H9 (cell line): ENCODE measurements around the gene EPHA2. TPM values are rescaled to one million over a fixed set of nuclear protein-coding genes. Genes with fewer than 3 reads are reported as not detected.
A peak's percentile ranks its signal among the peaks of the same experiment; 100 is the strongest.

Experiments used
- DNase-seq: peaks from one replicate; pipeline ENCODE4 v3.0.0-alpha.2; 2017
- H2AFZ ChIP-seq: one replicate; pipeline ENCODE4 v1.6.1; 2013; ENCODE audit warnings: mild to moderate bottlenecking, low read length, control low read depth, moderate library complexity
- H2AK5ac ChIP-seq: 2 replicates; pipeline ENCODE4 v1.6.1; 2013; ENCODE audit warnings: low read length, control low read depth, mixed read lengths; ENCODE audit not compliant: insufficient read length
- H2BK120ac ChIP-seq: one replicate; pipeline ENCODE4 v1.6.1; 2013; ENCODE audit warnings: low read depth, mild to moderate bottlenecking, low read length, control low read depth, inconsistent platforms; ENCODE audit not compliant: poor library complexity, severe bottlenecking
- H2BK12ac ChIP-seq: 2 replicates; pipeline ENCODE4 v1.6.1; 2013; ENCODE audit warnings: low read length, control low read depth, mixed read lengths, low read depth; ENCODE audit not compliant: insufficient read length
- H2BK15ac ChIP-seq: 2 replicates; pipeline ENCODE4 v1.6.1; 2013; ENCODE audit warnings: low read depth, low read length, control low read depth
- H2BK20ac ChIP-seq: one replicate; pipeline ENCODE4 v1.6.1; 2013; ENCODE audit warnings: low read depth, mild to moderate bottlenecking, low read length, control low read depth, inconsistent platforms; ENCODE audit not compliant: poor library complexity, severe bottlenecking
- H2BK5ac ChIP-seq: 2 replicates; pipeline ENCODE4 v1.6.1; 2013; ENCODE audit warnings: low read length, control low read depth, mixed read lengths; ENCODE audit not compliant: insufficient read length
- H3K14ac ChIP-seq: 2 replicates; pipeline ENCODE4 v1.6.1; 2013; ENCODE audit warnings: low read length, control low read depth; ENCODE audit not compliant: insufficient read depth
- H3K18ac ChIP-seq: 2 replicates; pipeline ENCODE4 v1.6.1; 2013; ENCODE audit warnings: low read depth, mild to moderate bottlenecking, mixed read lengths, low read length, control low read depth; ENCODE audit not compliant: insufficient read length
- H3K23ac ChIP-seq: 2 replicates; pipeline ENCODE4 v1.6.1; 2013; ENCODE audit warnings: low read length, control low read depth, mixed read lengths, low read depth; ENCODE audit not compliant: insufficient read length
- H3K23me2 ChIP-seq: 2 replicates; pipeline ENCODE4 v1.6.1; 2013; ENCODE audit warnings: low read depth, mild to moderate bottlenecking, mixed read lengths, low read length, control low read depth; ENCODE audit not compliant: insufficient read length, poor library complexity, severe bottlenecking
- H3K27ac ChIP-seq: 2 replicates; pipeline ENCODE4 v1.5.1; 2013; ENCODE audit warnings: low read length, control low read depth, mixed read lengths, low read depth; ENCODE audit not compliant: insufficient read length
- H3K27me3 ChIP-seq: 2 replicates; pipeline ENCODE4 v1.6.1; 2013; ENCODE audit warnings: low read length, control low read depth, inconsistent platforms; ENCODE audit not compliant: insufficient read depth
- H3K4ac ChIP-seq: 2 replicates; pipeline ENCODE4 v1.6.1; 2013; ENCODE audit warnings: low read depth, mild to moderate bottlenecking, control low read depth, inconsistent platforms, low read length, moderate library complexity
- H3K4me1 ChIP-seq: 2 replicates; pipeline ENCODE4 v1.6.1; 2013; ENCODE audit warnings: low read length, control low read depth, inconsistent platforms; ENCODE audit not compliant: insufficient read depth
- H3K4me2 ChIP-seq: 2 replicates; pipeline ENCODE4 v1.6.1; 2013; ENCODE audit warnings: low read length, control low read depth, mixed read lengths; ENCODE audit not compliant: insufficient read length, insufficient read depth
- H3K56ac ChIP-seq: 2 replicates; pipeline ENCODE4 v1.6.1; 2013; ENCODE audit warnings: low read depth, mild to moderate bottlenecking, mixed read lengths, low read length, control low read depth; ENCODE audit not compliant: insufficient read length
- H3K79me1 ChIP-seq: 2 replicates; pipeline ENCODE4 v1.6.1; 2013; ENCODE audit warnings: low read depth, mild to moderate bottlenecking, moderate library complexity, low read length, control low read depth, inconsistent platforms; ENCODE audit not compliant: insufficient read depth, poor library complexity, severe bottlenecking
- H3K79me2 ChIP-seq: 2 replicates; pipeline ENCODE4 v1.6.1; 2013; ENCODE audit warnings: low read length, control low read depth, inconsistent platforms; ENCODE audit not compliant: insufficient read depth
- H3K9ac ChIP-seq: 2 replicates; pipeline ENCODE4 v1.6.1; 2013; ENCODE audit warnings: low read length, control low read depth, mixed read lengths; ENCODE audit not compliant: insufficient read length; ENCODE audit errors: extremely low read depth
- H3K9me3 ChIP-seq: one replicate; pipeline ENCODE4 v1.6.1; 2013; ENCODE audit warnings: low read depth, low read length, inconsistent platforms; ENCODE audit not compliant: control insufficient read depth
- H3T11ph ChIP-seq: one replicate; pipeline ENCODE4 v1.6.1; 2013; ENCODE audit warnings: mild to moderate bottlenecking, low read length, control low read depth, inconsistent platforms
- H4K20me1 ChIP-seq: one replicate; pipeline ENCODE4 v1.6.1; 2013; ENCODE audit not compliant: control insufficient read depth, insufficient read length, insufficient read depth
- H4K5ac ChIP-seq: 2 replicates; pipeline ENCODE4 v1.6.1; 2013; ENCODE audit warnings: low read depth, mild to moderate bottlenecking, mixed read lengths, low read length, control low read depth; ENCODE audit not compliant: insufficient read length
- H4K8ac ChIP-seq: replicated peaks from 2 replicates; pipeline ENCODE4 v1.6.1; 2013; ENCODE audit warnings: low read length, control low read depth, mixed read lengths, low read depth; ENCODE audit not compliant: insufficient read length
- H4K91ac ChIP-seq: 2 replicates; pipeline ENCODE4 v1.6.1; 2013; ENCODE audit warnings: low read depth, mild to moderate bottlenecking, moderate library complexity, mixed read lengths, low read length, control low read depth; ENCODE audit not compliant: insufficient read length
- H3K27ac Mint-ChIP-seq, 3 experiments: 2 replicates in 2 of 3; 3 replicates in 1 of 3; pipeline ENCODE4 v1.8.0; 2020 to 2021; ENCODE audit warnings: mixed read lengths in 3 of 3, mild to moderate bottlenecking in 1 of 3, moderate library complexity in 1 of 3
- H3K27me3 Mint-ChIP-seq: 2 replicates; pipeline ENCODE4 v1.8.0; 2021; ENCODE audit warnings: low read depth, mild to moderate bottlenecking, moderate library complexity, mixed read lengths
- H3K36me3 Mint-ChIP-seq, 3 experiments: 2 replicates in 2 of 3; 3 replicates in 1 of 3; pipeline ENCODE4 v1.8.0; 2020 to 2021; ENCODE audit warnings: low read depth in 3 of 3, mixed read lengths in 3 of 3; ENCODE audit not compliant: insufficient read depth in 1 of 3
- H3K4me1 Mint-ChIP-seq, 2 experiments: 2 replicates each; pipeline ENCODE4 v1.8.0; 2020; ENCODE audit warnings: mixed read lengths in 2 of 2
- H3K4me3 Mint-ChIP-seq, 2 experiments: 2 replicates in 1 of 2; 3 replicates in 1 of 2; pipeline ENCODE4 v1.8.0; 2020 to 2021; ENCODE audit warnings: mild to moderate bottlenecking in 2 of 2, mixed read lengths in 2 of 2, moderate library complexity in 1 of 2
- H3K9me3 Mint-ChIP-seq, 2 experiments: 2 replicates in 1 of 2; 3 replicates in 1 of 2; pipeline ENCODE4 v1.8.0; 2020; ENCODE audit warnings: mild to moderate bottlenecking in 2 of 2, mixed read lengths in 2 of 2, moderate library complexity in 1 of 2
- CTCF ChIP-seq: fragments of 200-600 bp; sonication (generic); conservative IDR thresholded peaks from 3 replicates; pipeline ENCODE4 v1.8.0; 2021; ENCODE audit warnings: antibody characterized with exemption, mild to moderate bottlenecking
- WGBS: extraction: QIAGEN DNeasy Blood & Tissue Kit; methylation state at CpG from one replicate; pipeline ENCODE4 v1.1.7; 2013; ENCODE audit warnings: missing lambda C conversion rate, low lambda C conversion rate, mixed read lengths; ENCODE audit not compliant: insufficient read length; ENCODE audit errors: extremely low coverage; 5-methylcytosine and 5-hydroxymethylcytosine counted together
- total RNA-seq: library from RNA; stranded (reverse); gene quantifications from 2 replicates; pipeline ENCODE4 v1.2.1, GENCODE V29; 2021

EPHA2 gene
- total RNA-seq, 1 experiment from 2014 or later: 33.1 TPM

- Histone ChIP-seq H3K27ac (no peak overlapping the region), H3K79me1 (no peaks in the 10 kb centered on the region), H3K9ac (no peak overlapping the region), H3K56ac (no peak overlapping the region), H4K20me1 (no peaks in the 10 kb centered on the region), H3K4ac (no peak overlapping the region), H2BK15ac (no peak overlapping the region), H3K4me1 (no peaks in the 10 kb centered on the region), H3K23ac (no peak overlapping the region), H3K4me2 (no peak overlapping the region), H3K14ac (no peak overlapping the region), H4K91ac (no peak overlapping the region), H3K27me3 (no peaks in the 10 kb centered on the region), H4K8ac (no peak overlapping the region), H3T11ph (no peak overlapping the region), H2BK12ac (no peak overlapping the region), H2BK120ac (no peak overlapping the region), H2BK20ac (no peak overlapping the region), H2AK5ac (no peak overlapping the region), H3K79me2 (no peaks in the 10 kb centered on the region), H3K9me3 (no peaks in the 10 kb centered on the region), H3K18ac (no peak overlapping the region), H4K5ac (no peak overlapping the region), H2AFZ (no peak overlapping the region), H3K23me2 (no peaks in the 10 kb centered on the region), H2BK5ac (no peak overlapping the region)
- Mint-ChIP-seq H3K36me3 (no peaks in the 10 kb centered on the region), H3K27ac (peak overlapping the region in 1 of 3 experiments; percentile 55; a peak in 1 of 7 replicates), H3K4me3 (no peak overlapping the region), H3K9me3 (no peaks in the 10 kb centered on the region), H3K4me1 (peaks cover 12 to 27% of the 10 kb centered on the region in 2 experiments), H3K27me3 (peaks cover 1% of the 10 kb centered on the region)
- DNase-seq: no peak
- no peak for TF ChIP-seq CTCF
- WGBS: no CpG with 5 or more reads among the region's 13 CpGs
These were observed 24.5 kb upstream of the EPHA2 start for GRCh38 chr1:16180291-16180824.
